Measurements from ENCODE around the gene HIP1R.

HIP1R gene

GRCh38 chr12:122848471-122849351, 13.5 kb downstream of the HIP1R start:
- DNase-seq = no peak

- DNase-seq = no peak
Measured at GRCh38 chr12:122849352-122850047, 14.2 kb downstream of the HIP1R start.

GRCh38 chr12:122850048-122850445, 14.8 kb downstream of the HIP1R start:
- DNase-seq = no peak

- no peak for DNase-seq
Measured at GRCh38 chr12:122850695-122851350, 15.6 kb downstream of the HIP1R start.

GRCh38 chr12:122851820-122852219, 16.6 kb downstream of the HIP1R start:
- no peak for DNase-seq

- DNase-seq = no peak
Measured at GRCh38 chr12:122852336-122853275, 17.3 kb downstream of the HIP1R start.

- DNase-seq = no peak
Measured at GRCh38 chr12:122853582-122854245, 18.5 kb downstream of the HIP1R start.

GRCh38 chr12:122854554-122854953, 19.3 kb downstream of the HIP1R start:
- DNase-seq = no peak

- DNase-seq = no peak
Measured at GRCh38 chr12:122855071-122855829, 20.0 kb downstream of the HIP1R start.

- no peak for DNase-seq
Measured at GRCh38 chr12:122855928-122856831, 20.9 kb downstream of the HIP1R start.

GRCh38 chr12:122856999-122857671, 21.9 kb downstream of the HIP1R start:
- no peak for DNase-seq

- no peak for DNase-seq
Measured at GRCh38 chr12:122858171-122858570, 22.9 kb downstream of the HIP1R start.

GRCh38 chr12:122858591-122859302, 23.5 kb downstream of the HIP1R start:
- no peak for DNase-seq

GRCh38 chr12:122859303-122860039, 24.2 kb downstream of the HIP1R start:
- no peak for DNase-seq

GRCh38 chr12:122860040-122860853, 25.0 kb downstream of the HIP1R start:
- DNase-seq = peak; percentile 64 to 74

GRCh38 chr12:122860854-122861586, 25.8 kb downstream of the HIP1R start:
- DNase-seq = no peak
